Iris pigment epithelial cell (primary cell): ENCODE measurements around the gene HSPA6.
"Not testable (repeated sequence)": the region's sequence is repeated elsewhere in the genome, so short reads cannot be mapped to it uniquely, and the experiment has no call there.

Experiments used
- DNase-seq: peaks from one replicate; pipeline ENCODE4 v3.0.0-alpha.2; 2011; ENCODE audit warnings: low read depth

The HSPA6 gene

GRCh38 chr1:161523817-161524741 is at the start of gene HSPA6:
HSPA6 (plus strand) TSS chr1:161524540; CDS start chr1:161524659, 119 bp downstream.
- peak; percentile 75 for DNase-seq

DNA sequence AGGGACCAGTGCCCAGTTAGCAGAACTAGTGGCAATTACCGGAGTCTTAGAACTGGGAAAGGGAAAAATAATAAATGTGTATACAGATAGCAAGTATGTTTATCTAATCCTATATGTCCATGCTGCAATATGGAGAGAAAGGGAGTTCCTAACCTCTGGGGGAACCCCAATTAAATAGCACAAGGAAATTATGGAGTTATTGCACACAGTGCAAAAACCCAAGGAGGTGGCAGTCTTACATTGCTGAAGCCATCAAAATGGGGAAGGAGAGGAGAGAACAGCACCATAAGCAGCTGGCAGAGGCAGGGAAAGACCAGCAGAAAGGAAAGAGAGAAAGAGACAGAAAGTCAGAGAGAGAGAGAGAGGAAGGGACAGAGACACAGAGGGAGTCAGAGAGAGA is 46.6 kb upstream of the HSPA6 start:
- DNase-seq = not testable (repeated sequence)

GRCh38 chr1:161478985-161479384 is 45.4 kb upstream of the HSPA6 start:
- DNase-seq = no peak

DNA sequence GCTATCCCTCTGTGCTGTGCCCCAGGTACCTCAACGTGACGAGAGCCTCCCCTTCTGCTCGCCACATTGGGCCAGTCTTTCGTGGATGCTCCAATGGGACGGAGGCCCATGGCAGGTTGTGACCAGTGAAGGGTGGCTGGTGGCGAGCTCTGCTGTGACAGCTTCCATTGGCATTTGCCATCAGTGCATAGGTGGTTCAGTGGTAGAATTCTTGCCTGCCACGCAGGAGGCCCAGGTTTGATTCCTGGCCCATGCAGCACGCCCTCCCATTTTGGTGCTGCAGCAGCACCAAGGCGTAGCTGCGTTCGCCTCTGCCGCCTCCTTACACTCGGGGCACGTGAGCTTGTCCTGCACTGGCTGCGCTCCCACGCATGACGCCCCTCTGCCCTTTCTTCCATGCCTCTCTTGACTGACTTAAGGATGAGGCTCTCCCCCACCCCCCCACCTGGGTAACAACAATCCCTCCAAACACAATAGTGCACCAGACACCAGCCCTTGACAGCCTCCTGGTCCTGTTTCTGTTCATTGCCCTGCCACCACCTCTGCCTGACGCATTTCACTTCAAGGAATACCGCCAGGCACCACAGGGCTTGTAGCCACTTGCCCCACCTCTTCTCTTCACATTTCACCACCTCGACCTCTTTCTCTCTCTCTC is 43.8 kb upstream of the HSPA6 start:
- no peak for DNase-seq

GRCh38 chr1:161481624-161482392 is 42.5 kb upstream of the HSPA6 start:
- no peak for DNase-seq

DNA sequence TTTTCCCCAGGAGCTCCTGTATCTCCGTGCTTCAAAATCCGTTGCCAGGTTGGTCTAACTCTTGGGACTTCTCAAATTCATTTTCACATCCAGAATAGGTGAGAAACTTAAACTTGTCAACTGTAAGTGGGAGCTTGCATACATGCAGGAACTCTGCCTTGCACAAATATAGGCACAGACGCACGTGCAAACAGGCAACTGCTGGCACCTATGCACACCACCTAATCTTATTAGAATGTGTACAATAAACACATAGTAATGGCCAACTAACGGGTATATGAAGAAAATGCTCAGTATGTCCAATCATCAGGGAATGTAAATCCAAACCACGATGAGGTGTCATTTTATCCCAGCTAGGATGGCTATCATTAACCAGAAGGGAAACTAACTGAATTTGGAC is 41.7 kb upstream of the HSPA6 start:
- no peak for DNase-seq

DNA sequence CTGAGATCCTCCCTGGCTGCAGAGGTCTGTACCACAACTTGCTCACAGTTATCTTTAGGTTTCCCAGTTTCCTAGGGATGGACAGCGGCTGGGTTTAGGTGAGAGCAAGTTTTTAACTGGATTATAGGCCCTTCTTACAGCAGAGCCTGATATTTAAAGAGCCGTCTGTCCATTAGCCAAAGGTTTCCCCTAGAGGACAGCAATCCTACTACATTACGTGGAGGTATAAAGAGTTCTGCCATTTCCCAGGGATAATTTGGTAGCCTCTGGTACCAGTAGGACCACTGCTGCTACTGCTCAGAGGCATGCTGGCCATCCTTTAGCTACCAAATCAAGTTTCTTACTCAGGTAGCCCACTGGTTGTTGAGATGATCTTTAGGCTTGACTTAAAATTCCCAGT is 41.0 kb upstream of the HSPA6 start:
- no peak for DNase-seq

DNA sequence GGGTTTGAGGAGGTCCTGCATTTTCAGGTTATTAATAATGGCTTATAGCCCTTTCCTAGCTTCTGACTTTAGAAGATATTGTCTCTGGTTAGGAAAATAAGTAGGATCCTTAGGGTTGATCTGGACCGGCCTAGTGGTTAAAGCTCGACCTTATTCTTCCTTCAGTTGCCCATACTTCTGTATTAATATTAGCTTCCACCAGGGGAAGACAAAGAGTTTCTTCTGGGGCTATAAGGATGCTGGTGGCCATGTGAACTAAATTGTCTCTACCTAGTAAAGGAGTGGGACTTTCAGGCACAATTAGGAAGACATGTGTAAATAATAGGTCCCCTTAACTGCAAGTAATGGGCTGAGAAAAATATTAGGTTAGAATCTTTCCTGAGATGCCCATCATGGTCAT is 39.7 kb upstream of the HSPA6 start:
- peak; percentile 18 for DNase-seq

- DNase-seq = peak; percentile 80
These were observed 37.3 kb upstream of the HSPA6 start for GRCh38 chr1:161486806-161487741.

DNA sequence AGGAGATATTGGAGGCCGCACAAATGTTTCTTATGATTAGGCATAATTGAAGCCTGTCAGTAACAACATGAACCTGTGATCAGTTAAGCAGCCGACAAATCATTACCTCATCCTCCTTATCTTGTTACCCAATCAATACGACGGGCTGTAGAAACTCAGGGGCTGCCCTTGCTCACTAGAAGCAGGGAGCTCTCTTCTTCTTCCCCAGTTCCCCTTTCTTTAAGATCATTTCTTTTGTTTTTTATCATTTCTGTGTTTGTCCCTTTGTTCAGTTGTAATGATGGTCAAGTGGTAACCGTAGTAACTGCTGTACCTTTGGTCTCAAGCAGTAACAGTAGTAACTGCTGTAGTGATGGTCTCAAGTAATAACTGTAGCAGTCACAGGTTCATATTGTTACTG is 32.9 kb upstream of the HSPA6 start:
- no peak for DNase-seq

GRCh38 chr1:161492827-161493226 is 31.5 kb upstream of the HSPA6 start:
- DNase-seq = no peak

DNA sequence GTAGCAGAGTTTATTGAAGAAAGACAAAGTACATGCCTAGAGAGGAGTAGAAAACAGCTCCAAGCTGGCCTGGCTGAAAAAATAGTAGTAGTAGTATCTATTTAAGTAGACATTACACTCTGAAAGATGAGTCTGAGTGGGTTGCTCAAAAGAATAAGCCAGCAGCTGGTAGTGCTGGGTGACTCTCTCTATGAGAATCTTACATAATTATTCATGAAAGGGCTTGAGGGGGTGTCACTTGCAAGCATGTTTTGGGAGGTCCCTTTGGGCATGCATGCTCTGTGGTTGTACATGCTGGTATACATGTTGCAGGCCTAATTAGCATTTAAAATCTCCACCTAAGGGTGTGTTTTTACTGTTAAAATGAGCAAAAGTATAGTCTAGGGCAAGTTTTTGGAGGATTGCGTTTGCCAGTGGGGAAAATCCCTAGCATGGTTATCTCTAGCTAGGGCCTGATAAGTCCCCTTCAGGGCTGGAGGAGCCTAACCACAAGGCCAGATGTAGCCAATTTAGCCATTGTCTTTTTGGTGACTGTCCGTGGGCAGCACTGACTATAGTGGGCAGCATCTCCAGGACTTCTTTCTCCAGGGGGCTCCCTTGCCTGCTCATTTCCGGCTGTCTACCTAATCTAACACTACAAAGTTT is 30.1 kb upstream of the HSPA6 start:
- DNase-seq = no peak

DNA sequence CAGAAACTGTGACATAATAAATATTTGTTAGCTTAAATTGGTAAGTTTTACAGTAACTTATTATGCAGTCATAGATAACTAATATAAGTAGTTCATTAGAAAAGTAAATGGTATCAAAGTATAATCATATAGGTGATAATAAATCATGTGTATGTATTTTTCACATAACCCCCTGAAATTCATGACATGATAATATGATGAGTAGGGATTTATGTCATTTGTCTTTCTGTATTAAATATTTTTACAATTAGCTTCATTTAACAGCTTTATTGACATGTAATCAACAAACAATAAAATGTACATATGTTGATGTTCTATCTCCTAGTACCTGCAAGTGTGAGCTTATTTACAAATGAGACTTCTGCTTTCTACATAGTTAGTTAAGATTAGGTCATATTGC is 28.9 kb upstream of the HSPA6 start:
- no peak for DNase-seq

DNA sequence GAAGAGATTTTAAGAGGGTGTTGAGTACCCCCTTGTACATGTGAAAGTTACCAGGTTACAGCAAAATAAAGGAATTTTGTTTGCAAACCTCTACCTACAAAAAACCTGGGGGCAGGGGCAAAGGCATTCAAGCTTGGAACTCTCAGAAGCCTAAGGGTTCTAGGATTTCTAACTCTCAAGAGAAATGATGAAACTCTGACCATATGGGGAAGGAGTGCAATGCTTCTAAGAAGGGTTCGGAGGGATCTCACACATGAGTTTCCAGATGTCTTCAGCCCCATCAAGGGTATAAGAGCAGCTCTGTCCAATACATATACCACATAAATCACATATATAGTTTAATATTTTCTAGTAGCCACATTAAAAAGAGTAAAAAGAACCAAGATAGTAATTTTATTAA is 26.4 kb upstream of the HSPA6 start:
- no peak for DNase-seq

DNA sequence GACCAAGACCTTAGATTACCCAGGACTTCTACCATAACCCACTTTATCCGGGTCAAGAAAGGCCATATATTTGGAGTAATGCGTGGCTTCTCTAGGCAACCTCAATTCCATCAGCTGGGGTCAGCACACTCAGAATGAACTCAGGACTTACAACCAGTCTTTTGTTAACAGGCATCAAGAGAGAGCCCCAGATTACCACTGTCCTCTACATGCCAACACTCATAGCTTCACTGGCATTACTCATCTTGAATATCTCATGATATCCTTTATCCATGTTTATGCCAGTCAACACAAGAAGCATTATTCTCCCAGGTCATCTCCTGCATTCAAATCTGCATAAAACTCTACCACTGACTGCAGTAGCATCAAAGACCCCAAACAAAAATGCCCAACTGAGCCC is 25.7 kb upstream of the HSPA6 start:
- no peak for DNase-seq

GRCh38 chr1:161499099-161500039 is 25.0 kb upstream of the HSPA6 start:
- DNase-seq = no peak

- DNase-seq = no peak
These were observed 23.1 kb upstream of the HSPA6 start for GRCh38 chr1:161501234-161501633.

- no peak for DNase-seq
These were observed 22.2 kb upstream of the HSPA6 start for GRCh38 chr1:161502181-161502580.

DNA sequence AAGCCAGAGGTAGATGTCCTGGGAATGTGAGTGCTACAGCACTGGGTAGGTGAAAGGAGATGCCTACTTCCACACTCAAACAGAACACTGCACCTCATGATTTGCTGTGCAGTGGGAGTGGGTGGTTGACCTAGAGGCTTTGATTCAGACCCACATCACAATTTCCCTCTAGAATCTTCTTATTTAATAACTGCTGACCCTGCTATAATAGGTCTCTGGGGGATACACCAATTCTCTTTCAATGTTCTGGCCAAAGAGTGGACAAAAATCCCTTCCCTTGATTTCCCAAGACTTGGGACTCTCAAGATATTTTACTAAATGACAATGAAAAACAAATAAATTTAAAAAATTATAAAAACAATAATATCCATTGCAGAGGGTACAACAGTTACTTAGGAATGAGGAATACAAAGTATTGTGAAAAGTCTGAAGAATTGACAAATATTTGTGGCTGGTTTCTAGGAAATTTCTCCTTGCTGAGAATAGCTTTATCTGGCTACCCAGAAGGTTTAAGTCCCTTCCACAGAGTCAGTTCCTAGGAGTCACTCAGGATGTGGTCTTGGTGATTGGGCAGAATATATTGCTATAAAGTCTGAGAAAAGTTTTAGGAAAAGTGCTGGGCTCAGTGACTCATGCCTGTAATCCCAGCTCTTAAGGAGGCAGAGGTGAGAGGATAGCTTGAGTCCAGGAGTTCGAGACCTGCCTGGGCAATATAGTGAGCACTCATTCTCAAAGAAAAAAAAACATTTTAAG is 21.5 kb upstream of the HSPA6 start:
- DNase-seq = peak; percentile 69
